ENCODE results near the gene FBN1.

Gene FBN1

DNA sequence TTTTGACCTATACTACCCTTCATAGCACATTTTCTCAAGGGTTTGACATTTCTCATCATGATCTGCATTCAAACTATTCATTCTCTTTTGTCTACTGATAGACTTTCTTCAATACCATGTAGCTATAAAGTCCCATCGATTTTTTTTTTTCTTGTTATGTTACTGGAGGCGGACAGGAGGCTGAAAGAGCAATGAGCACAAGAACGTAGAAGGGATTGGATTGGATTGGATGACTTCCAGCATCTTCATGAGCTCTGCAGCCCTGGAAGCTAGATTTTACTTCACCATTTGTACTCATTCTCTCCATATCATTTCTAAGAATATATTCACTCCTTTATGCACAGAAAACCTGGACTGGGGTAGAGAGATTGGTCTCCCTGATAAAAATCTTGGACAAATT, 271.0 kb downstream of the FBN1 start:
- no peak overlapping the region for H3K27ac ChIP-seq

DNA sequence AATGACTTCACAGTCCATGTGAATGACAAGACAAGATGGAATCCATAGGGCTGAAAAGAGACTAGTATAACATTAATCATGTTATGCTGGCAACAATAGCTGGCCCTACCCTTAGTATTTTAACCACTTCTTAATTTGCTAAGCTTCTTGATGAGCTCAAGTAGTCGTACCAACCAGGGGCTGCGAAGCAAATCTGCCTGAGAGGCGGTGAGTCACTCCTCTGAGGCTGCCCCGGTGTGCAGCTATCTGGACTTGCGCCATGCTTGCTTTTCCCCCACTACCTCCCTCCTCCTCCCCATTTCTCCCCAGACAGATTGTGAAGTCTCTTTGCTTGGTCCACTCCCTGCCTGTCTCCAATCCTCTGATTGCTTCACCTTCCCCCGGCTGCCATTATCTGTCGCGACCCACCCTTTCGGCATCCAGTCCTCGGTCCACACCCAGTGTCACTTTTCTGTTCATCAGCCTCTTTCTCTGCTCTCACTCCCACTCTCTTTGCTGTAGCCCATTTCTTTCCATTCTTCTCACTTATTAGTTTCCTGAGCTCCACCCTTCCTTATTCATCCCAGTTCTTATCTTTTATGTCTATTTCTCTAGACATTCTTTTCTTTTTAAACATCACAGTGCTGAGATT, 271.6 kb downstream of the FBN1 start:
- no peak overlapping the region for H3K27ac ChIP-seq
- TF ChIP-seq, protein P1, sequence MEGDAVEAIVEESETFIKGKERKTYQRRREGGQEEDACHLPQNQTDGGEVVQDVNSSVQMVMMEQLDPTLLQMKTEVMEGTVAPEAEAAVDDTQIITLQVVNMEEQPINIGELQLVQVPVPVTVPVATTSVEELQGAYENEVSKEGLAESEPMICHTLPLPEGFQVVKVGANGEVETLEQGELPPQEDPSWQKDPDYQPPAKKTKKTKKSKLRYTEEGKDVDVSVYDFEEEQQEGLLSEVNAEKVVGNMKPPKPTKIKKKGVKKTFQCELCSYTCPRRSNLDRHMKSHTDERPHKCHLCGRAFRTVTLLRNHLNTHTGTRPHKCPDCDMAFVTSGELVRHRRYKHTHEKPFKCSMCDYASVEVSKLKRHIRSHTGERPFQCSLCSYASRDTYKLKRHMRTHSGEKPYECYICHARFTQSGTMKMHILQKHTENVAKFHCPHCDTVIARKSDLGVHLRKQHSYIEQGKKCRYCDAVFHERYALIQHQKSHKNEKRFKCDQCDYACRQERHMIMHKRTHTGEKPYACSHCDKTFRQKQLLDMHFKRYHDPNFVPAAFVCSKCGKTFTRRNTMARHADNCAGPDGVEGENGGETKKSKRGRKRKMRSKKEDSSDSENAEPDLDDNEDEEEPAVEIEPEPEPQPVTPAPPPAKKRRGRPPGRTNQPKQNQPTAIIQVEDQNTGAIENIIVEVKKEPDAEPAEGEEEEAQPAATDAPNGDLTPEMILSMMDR (conservative IDR thresholded peaks at IDR 0.05), result no peak
- TF ChIP-seq ZFX (IDR thresholded peaks at IDR 0.05), result no peak

More for the DNA sequence above, 271.0 kb downstream of the FBN1 start:
- TF ChIP-seq, protein P1 (conservative IDR thresholded peaks at IDR 0.05), result no peak
- TF ChIP-seq ZFX (IDR thresholded peaks at IDR 0.05), result no peak

DNA sequence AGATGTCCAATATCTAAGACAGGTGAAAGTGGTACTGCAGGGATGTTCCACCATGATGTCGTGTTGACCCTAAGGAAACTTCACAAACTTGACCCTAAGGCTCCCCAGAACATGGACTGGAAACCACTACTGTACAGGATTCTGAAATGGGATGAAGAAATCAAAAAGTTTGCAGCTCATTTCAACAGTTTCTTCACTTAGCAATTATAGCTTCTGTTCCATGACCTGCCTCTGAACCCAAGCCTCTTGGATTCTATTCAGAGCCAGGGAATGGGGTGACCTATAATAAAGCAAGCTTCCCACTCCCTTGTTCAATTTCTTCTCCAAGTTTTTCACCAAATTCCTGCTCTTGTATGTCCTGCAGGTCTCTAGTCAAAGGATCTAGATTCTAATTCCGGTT, 273.5 kb downstream of the FBN1 start:
- no peak for TF ChIP-seq ZFX (IDR thresholded peaks at IDR 0.05)
- TF ChIP-seq, protein P1 (conservative IDR thresholded peaks at IDR 0.05), result no peak
- H3K27ac ChIP-seq, result no peak overlapping the region

DNA sequence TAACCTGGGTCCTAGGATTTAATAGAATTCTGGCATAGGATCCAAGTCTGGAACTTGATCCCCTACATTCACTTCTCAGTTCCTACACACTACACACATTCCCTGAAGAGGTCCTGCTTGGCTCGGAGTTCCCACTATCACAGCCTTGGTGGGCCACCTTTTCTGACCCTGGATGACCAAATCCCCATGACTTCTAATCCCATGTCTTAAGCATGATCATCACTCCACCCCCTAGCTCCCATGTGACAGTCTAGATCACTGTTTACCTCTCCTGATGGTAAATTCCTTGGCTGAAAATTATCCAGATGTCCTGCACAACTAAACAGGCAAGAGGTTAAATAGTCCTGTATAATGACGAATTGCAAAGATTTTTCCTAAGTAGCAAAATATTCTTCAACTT, 274.0 kb downstream of the FBN1 start:
- no peak overlapping the region for H3K27ac ChIP-seq
- no peak for TF ChIP-seq ZFX (IDR thresholded peaks at IDR 0.05)
- TF ChIP-seq, protein P1 (conservative IDR thresholded peaks at IDR 0.05), result no peak

DNA sequence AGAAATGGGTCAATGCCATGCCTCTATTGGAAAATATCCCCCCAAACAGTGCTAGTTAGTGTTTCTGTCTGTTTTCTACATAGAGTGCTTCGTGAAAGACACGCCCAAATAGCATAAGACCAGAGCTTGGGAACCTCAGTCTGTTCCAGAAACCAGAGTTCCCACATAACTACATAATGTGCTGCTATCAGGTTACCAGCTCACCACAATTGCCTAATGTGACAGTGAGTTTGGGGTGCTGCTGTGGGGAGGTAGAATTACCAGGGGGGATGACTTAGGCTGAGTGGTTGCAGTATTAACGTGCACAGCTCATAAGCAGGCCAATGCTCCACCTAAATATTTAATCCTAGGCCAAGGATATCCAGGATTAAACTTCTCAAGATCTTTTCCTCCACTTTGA, 275.0 kb downstream of the FBN1 start:
- TF ChIP-seq, protein P1 (conservative IDR thresholded peaks at IDR 0.05), result no peak
- no peak overlapping the region for H3K27ac ChIP-seq

DNA sequence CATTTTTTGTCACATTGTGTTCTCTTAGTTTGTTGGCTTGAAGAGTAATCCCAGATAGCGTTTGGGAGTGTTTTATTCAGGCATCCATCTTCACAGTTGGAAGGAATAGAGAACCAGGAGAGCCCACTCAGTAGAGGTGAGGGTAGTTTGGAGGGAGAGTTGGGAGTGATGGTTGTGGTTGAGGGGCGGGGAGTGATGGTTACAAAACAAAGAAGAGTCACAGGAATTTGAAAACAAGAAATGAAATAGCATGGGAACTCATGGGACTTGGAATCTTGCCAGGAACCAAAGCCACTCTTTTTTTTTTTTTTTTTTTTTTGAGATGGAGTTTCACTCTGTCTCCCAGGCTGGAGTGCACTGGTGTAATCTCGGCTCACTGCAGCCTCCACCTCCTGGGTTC, 278.0 kb downstream of the FBN1 start:
- no peak overlapping the region for H3K27ac ChIP-seq
- TF ChIP-seq, protein P1 (conservative IDR thresholded peaks at IDR 0.05), result no peak
- no peak for TF ChIP-seq ZFX (IDR thresholded peaks at IDR 0.05)

DNA sequence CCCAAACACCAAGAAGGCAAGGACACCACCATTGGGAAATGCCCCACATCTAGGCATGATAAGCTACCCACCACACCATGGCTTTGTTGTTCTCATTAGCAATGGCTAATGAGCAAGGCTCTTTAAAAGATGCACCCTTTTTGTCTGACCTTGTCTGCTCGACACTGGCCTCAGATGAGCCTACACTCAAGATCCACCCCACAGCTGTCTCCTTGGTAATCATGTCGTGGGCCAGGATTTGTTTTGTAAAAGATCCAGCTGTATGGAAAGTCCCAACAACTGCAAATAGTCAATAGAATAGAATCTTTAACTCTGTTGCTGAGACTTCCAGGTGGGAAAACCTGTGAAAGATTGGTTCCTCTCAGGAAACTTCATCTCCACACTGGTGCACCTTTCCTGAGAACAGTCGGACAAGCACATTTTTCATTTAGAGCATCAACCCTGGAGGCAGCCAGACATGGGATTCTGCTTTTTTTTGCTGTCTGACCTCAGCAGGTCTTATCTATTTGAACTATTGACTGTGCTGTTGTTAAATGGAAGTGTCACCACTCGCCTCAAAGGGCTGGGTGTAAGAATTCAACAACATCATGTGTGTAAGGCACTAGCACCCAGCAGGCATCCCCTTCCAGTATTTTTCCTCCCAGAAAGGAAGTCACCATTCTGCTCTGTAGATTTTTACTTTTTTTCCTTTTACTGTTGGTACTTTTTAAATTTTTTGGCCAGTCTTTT, 278.8 kb downstream of the FBN1 start:
- TF ChIP-seq, protein P1 (conservative IDR thresholded peaks at IDR 0.05), result no peak
- no peak for TF ChIP-seq ZFX (IDR thresholded peaks at IDR 0.05)
- no peak overlapping the region for H3K27ac ChIP-seq

Data from C4-2B (cell line).